BJ (cell line): ENCODE results near the gene DSG3. TPM values are rescaled to one million over a fixed set of nuclear protein-coding genes. Genes with fewer than 3 reads are reported as not detected.

ENCODE experiments used
- CTCF ChIA-PET: fragments of 350-600 bp; formaldehyde crosslinking; extraction: SDS; loops from one replicate; lab custom pipeline; 2021; ENCODE audit warnings: antibody characterized with exemption, inconsistent platforms; lab: Yijun Ruan, JAX
- POLR2A ChIA-PET: fragments of 300-600 bp; sonication (Branson Sonifier 250); formaldehyde crosslinking; extraction: SDS; loops from one replicate; lab custom pipeline; 2021; ENCODE audit warnings: antibody characterized with exemption; lab: Charles Lee
- DNase-seq: peaks from one replicate; pipeline ENCODE4 v3.0.0-alpha.2; 2011; ENCODE audit warnings: low read depth
- H3K27me3 ChIP-seq: 2 replicates; pipeline ENCODE4 v1.6.0; 2011; ENCODE audit warnings: low read length; ENCODE audit not compliant: control insufficient read depth, insufficient read depth
- H3K36me3 ChIP-seq: 2 replicates; pipeline ENCODE4 v1.5.1; 2011; ENCODE audit warnings: low read length; ENCODE audit not compliant: control insufficient read depth, insufficient read depth
- H3K4me3 ChIP-seq: 2 replicates; pipeline ENCODE4 v1.5.1; 2011; ENCODE audit warnings: low read depth, mild to moderate bottlenecking, control low read depth, low read length
- CTCF ChIP-seq: IDR thresholded peaks from 2 replicates; pipeline ENCODE4 v1.5.1; 2011; ENCODE audit warnings: low read depth, mild to moderate bottlenecking, control low read depth, inconsistent platforms, low read length, moderate library complexity; ENCODE audit not compliant: insufficient read depth
- polyA plus RNA-seq: library from polyadenylated mRNA; depleted of rRNA; stranded (reverse); fragments of >200 nt; gene quantifications from 2 replicates; pipeline ENCODE4 v1.2.3, GENCODE V29; 2011

Gene DSG3
- polyA plus RNA-seq, 1 experiment = not detected

GRCh38 chr18:31478688-31479087 lies 31.1 kb downstream of the DSG3 start:
- TF ChIP-seq CTCF = no peak
- POLR2A ChIA-PET = no interaction called here
- DNase-seq = no peak
- CTCF ChIA-PET = no interaction called here
- Histone ChIP-seq H3K36me3 (no peaks in the 10 kb centered on the region), H3K27me3 (no peaks in the 10 kb centered on the region), H3K4me3 (no peak overlapping the region)

GRCh38 chr18:31482051-31482450 lies 34.5 kb downstream of the DSG3 start:
- ChIA-PET POLR2A (no interaction called here), CTCF (no interaction called here)
- no peak overlapping the region for H3K4me3 ChIP-seq

GRCh38 chr18:31483396-31483795 lies 35.9 kb downstream of the DSG3 start:
- no peaks in the 10 kb centered on the region for H3K27me3 ChIP-seq
- H3K4me3 ChIP-seq = no peak overlapping the region
- no peaks in the 10 kb centered on the region for H3K36me3 ChIP-seq
- ChIA-PET POLR2A (no interaction called here), CTCF (no interaction called here)
- TF ChIP-seq CTCF = no peak
- no peak for DNase-seq

More at GRCh38 chr18:31482051-31482450, 34.5 kb downstream of the DSG3 start:
- no peak for TF ChIP-seq CTCF
- no peaks in the 10 kb centered on the region for H3K36me3 ChIP-seq
- no peak for DNase-seq
- no peaks in the 10 kb centered on the region for H3K27me3 ChIP-seq

- TF ChIP-seq CTCF = no peak
- no peaks in the 10 kb centered on the region for H3K27me3 ChIP-seq
- ChIA-PET POLR2A (no interaction called here), CTCF (no interaction called here)
- no peaks in the 10 kb centered on the region for H3K36me3 ChIP-seq
- no peak for DNase-seq
- H3K4me3 ChIP-seq = no peak overlapping the region
Measured at GRCh38 chr18:31484461-31484860, 36.9 kb downstream of the DSG3 start.

GRCh38 chr18:31486165-31486564 lies 38.6 kb downstream of the DSG3 start:
- CTCF ChIA-PET = no interaction called here
- POLR2A ChIA-PET = no interaction called here
- DNase-seq = no peak
- no peaks in the 10 kb centered on the region for H3K27me3 ChIP-seq
- H3K36me3 ChIP-seq = no peaks in the 10 kb centered on the region
- H3K4me3 ChIP-seq = no peak overlapping the region
- no peak for TF ChIP-seq CTCF
